RPMI7951 (cell line): ENCODE results near the gene CEP83. TPM values are rescaled to one million over a fixed set of nuclear protein-coding genes. Genes with fewer than 3 reads are reported as not detected.

Experiments used
- total RNA-seq: library from RNA; depleted of rRNA; stranded (reverse); fragments of >200 nt; shearing (Covaris generic); gene quantifications from 2 replicates; pipeline ENCODE4 v1.2.3, GENCODE V29; 2014; rRNA removed

The CEP83 gene
- total RNA-seq, 1 experiment from 2014 or later = 11.7 TPM

Other genes starting within 250 kb of the CEP83 start
- gene TMCC3, start 190.7 kb upstream of the CEP83 start, total RNA-seq = 2.1 and 2.4 TPM in 2 replicates